GM19467 (cell line): ENCODE data around the gene PEAK3.

Source experiments
- ATAC-seq: cut with Tn5 transposase; IDR thresholded peaks from one replicate; pipeline ENCODE4 v1.9.1; 2021; ENCODE audit warnings: mild to moderate bottlenecking, moderate library complexity; ENCODE audit not compliant: unreplicated experiment

The PEAK3 gene

GRCh38 chr19:2273356-2274184 is 8.4 kb downstream of the PEAK3 start:
- peak; percentile 28 for ATAC-seq

DNA sequence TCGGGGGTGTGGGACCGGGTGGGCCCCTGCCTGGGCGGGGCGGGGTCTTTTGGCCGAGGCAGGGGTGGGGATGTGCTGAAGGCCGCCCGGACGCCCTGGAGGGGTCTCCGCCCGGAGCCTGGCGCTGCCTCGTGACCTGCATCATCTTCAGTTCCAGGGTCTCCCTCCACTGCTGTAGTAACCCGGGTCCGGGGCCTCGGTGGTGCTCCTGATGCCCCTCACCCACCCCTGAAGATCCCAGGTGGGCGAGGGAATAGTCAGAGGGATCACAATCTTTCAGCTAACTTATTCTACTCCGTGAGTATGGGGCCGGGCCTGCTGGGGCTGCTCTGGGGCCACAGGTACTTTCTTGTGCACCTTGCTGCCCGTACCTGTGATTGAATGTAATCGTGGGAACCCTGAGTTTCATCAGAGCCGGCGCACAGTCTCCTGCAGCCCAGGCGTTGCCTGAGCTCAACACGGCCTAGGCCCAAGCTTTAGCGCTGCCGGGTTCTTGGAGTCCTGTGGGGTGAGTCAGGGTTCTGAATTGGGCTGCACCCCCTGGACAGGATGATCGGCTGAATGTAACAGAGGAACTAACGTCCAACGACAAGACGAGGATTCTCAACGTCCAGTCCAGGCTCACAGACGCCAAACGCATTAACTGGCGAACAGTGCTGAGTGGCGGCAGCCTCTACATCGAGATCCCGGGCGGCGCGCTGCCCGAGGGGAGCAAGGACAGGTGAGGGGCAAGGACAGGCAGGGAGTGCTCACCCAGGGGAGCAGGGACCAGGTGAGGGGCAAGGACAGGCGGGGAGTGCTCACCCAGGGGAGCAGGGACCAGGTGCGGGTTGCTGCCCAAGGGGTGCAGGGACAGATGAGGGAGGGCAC is 10.5 kb downstream of the PEAK3 start:
- no peak for ATAC-seq

DNA sequence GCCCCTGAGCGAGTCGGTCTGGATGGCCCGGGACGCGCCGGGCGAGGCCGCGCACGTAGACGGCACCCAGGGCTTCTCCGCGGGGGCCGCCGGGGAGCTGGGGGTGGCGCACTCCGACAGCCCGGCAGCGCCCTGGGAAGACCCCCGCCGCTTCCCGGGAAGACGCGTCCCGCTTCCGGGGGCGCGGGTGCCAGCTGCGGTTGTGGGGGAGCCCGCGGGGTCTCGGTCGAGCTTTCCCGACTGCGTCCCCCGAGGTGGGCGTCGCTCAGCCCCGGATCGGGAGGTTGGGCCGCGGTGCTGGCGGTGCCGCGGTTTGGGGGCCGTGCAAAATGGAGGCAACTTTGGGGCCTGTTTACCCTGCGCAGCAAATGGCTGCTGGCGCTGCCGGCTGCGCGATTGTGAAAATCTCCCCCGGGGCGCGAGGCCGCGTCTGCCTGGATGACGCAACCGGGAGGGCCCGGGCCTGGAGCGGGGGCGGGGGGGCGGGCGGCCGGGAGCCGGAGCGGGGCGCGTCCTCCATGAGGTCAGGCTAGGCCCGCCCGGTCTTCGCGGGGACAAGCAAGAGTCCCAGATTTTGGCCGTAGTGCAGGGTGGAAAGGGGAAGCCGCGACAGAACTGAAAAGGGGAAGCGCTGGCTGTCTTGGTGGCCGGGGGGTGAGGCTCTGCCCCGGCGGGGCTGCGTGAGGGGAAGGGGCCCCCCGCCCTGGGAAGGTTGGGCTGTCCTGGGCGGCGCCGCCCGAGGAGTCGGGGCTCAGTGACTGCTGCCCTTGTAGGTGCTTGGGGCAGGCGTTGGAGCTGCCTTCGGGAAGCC is 11.3 kb downstream of the PEAK3 start:
- no peak for ATAC-seq

- ATAC-seq, result no peak
Measured at GRCh38 chr19:2270157-2270422, 11.9 kb downstream of the PEAK3 start.

DNA sequence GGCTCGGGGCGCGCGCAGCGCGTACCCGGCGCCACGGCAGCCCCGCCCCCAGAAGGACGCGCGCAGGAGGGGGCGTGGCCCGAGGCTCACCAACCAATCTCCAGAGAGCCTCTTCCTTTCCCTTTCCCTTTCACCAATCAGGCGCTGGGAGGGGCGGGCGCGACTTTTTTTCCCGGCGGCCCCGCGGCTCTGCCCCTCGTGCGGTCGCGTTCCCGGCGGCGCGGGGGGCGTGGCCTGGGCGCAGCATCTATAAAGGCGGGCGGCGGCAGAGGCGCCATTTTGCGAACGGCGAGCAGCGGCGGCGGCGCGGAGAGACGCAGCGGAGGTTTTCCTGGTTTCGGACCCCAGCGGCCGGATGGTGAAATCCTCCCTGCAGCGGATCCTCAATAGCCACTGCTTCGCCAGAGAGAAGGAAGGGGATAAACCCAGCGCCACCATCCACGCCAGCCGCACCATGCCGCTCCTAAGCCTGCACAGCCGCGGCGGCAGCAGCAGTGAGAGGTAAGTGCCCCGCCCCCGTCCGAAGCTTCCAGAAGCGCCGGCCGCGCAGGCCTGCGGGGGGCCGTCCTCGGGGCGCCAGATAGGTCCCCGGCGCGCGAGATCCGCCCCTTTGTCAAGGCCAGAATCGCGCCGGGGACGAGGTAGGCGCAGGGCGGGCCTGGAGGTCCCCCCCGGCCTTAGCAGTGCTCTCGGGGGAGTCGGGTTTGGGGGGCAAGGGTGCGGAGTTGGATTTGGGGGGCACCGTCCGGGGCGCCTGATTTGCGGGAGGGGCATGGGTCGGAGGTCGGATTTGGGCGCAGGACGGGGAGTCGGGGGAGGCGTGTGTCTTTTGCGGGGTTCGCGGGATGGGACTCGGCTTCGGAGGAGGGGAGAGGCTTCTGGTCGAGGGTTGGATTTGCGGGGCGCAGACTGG is 12.5 kb downstream of the PEAK3 start:
- ATAC-seq, result peak; percentile 46

DNA sequence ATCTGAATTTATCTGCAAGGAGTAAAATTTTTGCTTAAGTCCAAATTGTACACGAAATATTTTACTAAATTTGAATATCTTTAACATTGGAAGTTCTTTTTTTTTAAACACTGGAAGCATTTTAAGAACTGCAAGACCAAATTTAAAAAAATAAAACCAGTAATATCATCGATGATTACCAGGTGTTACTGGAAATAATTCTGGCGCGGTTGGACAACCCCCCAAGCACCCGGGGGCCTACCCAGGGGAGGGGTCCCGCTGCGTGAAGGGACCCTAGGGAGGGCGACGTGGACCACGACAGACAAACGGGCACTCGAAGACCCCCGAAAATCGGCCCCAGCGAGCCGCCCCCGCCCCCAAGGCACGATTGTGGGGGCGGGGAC is 13.1 kb downstream of the PEAK3 start:
- ATAC-seq, result no peak

GRCh38 chr19:2268480-2268830 is 13.5 kb downstream of the PEAK3 start:
- no peak for ATAC-seq

GRCh38 chr19:2266183-2266993 is 15.6 kb downstream of the PEAK3 start:
- no peak for ATAC-seq

DNA sequence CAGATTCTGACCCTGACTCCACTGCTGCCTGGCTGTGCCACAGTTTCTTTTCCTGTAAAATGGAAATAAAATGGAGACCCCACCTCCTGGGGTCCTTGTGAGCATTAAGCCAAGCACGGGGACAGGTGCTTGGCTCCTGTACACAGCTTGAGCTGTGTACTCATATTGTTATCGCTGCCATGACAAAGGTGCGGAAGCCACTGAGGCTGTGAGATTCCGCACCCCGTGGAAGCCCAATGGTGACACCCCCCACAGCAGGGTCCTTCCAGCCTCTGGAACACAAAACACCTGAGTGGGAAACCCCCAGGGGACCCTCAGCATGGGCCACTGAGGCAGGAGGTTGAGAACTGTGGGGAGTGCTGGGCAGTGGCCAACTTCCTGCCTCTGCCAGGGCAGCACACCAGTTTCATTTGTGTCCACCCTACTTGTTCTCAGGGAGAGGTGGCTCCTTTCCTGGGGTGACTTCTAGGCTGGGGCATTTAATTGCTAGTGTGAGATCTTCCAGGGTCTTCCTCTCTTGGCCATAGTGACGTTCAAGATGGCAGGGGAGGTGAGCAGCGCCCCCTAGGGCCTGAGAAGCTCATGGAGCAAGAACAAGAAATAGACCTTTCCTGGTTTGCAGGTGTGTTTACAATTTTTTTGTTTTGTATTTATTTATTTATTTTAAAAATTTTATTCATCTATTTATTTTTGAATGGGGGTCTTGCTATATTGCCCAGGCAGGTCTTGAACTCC is 20.4 kb downstream of the PEAK3 start:
- ATAC-seq, result no peak

DNA sequence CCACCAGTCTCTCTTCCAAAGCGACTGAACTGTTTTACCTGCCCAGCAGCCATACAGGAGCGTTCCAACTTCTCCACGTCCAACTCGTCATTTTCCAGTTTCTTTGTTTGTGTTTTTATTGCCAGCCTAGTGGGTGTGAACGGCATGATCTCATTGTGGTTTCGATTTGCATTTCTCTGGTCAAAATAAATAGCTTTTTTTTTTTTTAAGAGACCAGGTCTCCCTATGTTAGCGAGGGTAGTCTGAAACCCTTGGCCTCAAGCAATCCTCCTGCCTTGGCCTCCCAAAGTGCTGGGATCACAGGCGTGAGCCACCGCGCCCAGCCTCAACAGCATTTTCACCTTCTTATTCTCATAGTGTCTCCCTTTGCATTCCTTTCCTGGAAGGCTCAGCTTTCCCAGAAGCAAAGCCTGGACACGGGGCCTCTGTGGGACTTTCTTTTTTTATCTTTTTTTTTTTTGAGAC is 21.6 kb downstream of the PEAK3 start:
- ATAC-seq, result no peak

GRCh38 chr19:2259336-2259735 is 22.6 kb downstream of the PEAK3 start:
- ATAC-seq, result no peak

DNA sequence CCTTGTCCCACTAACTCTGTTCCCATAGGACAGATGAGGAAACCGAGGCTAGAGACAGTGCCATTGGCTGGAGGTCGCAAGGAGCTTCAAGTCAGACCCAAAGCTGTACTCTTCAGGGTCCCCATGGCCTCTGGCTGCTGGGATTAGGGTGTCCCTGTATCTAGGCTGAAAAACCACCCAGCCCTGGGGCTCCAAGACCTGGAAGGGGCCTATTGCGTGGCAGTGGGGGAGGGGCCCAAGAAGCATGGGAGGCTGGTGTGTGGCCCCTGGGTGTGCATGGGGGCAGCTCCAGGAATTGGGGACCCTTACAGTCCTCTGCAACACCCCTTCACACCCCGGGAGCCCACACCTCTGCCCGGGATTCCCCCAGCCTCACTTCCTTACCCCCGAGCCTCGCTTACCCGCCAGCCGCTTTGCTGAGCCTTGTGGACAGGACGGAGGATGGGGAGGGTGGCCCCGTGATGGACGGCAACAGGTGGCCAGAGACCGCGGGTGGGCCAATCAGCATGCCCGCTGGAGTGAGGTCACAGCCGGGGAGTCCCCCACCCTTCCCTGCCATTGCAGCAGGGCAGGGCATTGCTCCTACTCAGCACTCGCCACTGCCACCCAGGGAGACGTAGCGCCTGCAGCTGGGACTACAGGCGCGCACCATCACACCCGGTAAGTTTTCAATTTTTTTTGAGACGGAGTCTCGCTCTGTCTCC is 25.8 kb downstream of the PEAK3 start, which contains the start of gene JSRP1:
TSS of gene JSRP1 (minus strand) at position 436 of the 704 bp plus-strand sequence. CDS start 1,103 bp downstream, outside the sequence.
- no peak for ATAC-seq

GRCh38 chr19:2255112-2255845 is 26.7 kb downstream of the PEAK3 start:
- ATAC-seq, result no peak

DNA sequence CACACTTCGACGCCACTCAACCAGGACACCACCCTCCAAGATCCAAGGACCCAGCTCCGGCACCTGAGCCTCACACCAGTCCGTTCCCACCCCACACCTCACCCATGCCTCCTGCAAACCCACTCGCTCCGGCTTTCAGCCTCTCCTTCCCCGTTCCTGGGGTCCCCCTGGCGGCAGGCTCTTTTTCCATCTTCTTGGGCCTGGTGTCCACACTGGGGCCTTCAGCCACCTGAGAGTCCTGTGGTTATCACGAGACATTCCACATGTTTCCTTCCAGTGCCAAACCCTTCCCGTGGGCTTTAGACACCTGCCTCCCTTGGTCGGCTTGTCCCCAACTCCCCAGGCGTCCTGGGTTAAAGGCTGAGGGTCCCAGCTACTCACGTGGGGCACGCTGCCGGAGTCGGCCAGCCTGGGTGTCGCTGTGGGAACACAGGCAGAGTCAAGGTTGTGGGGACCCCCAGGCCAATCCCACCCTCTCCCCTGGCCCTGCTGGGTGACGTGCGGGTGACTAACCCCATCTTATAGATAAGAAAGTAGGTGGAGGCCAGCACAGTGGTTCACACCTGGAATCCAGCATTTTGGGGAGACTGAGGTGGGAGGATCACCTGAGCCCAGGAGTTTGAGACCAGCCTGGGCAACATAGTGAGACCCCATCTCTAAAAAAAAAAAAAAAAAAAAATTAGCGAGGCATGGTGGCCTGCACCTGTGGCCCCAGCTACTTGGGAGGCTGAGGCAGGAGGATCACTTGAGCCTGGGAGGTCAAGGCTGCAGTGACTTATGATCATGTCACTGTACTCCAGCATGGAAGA is 27.7 kb downstream of the PEAK3 start:
- no peak for ATAC-seq

GRCh38 chr19:2253106-2254063 is 28.6 kb downstream of the PEAK3 start:
- ATAC-seq, result no peak

GRCh38 chr19:2252797-2253105 is 29.2 kb downstream of the PEAK3 start:
- no peak for ATAC-seq
